K562 treated with DMSO at 1 percent for 48 hours (cell line): ENCODE data around the gene ITCH. TPM values are rescaled to one million over a fixed set of nuclear protein-coding genes. Genes with fewer than 3 reads are reported as not detected.

Experiments used
- total RNA-seq: library from RNA; unstranded; fragments of 300-600 nt; gene quantifications from 2 replicates; pipeline ENCODE4 v1.2.3, GENCODE V29; 2022; ENCODE audit warnings: low replicate concordance; ENCODE audit errors: extremely low read depth

Gene ITCH
- not detected in 2 replicates for total RNA-seq

GRCh38 chr20:34363062-34363464 is at the start of gene ITCH:
Gene ITCH, plus strand, starts transcription at chr20:34363273. Its CDS starts 30,539 bp downstream, at chr20:34393812.

GRCh38 chr20:34516247-34517113 is 153.4 kb downstream of the ITCH start, which contains the start of gene DYNLRB1:
Gene DYNLRB1, plus strand, starts transcription at chr20:34516422. Its CDS starts 37 bp downstream, at chr20:34516459.

GRCh38 chr20:34558320-34559218 is 195.5 kb downstream of the ITCH start, which contains the start of gene MAP1LC3A:
Gene MAP1LC3A, plus strand, starts transcription at chr20:34558718. Its CDS starts 151 bp downstream, at chr20:34558869.

Other genes starting within 250 kb of the ITCH start
- not detected in 2 replicates for gene ASIP, start 121.8 kb upstream of the ITCH start, total RNA-seq
- gene AHCY, start 59.9 kb upstream of the ITCH start, total RNA-seq, result not detected in 2 replicates
- not detected in 2 replicates for gene DYNLRB1, start 153.1 kb downstream of the ITCH start, total RNA-seq
- not detected in 2 replicates for gene MAP1LC3A, start 195.4 kb downstream of the ITCH start, total RNA-seq